ENCODE results near the gene ARHGAP26.

Gene ARHGAP26

DNA sequence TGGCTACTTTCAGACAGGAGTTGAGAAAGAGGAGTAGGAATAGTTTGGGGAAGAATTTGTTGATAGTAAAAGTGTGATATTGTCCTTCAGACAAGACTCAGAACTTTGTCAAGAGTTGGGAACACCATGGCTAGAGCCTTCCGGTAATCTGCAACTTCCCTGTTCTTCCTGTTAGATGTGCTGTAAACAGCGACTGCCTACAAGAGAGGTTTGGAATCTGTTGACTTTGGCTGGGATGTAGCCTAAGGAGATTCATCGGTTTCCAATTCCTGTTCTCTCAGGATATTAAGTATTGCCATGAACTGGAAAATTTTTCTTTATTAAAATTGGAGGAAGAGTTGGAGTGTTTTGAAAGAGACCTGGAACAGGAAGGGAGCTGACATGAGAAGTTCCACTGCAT is 43.9 kb downstream of the ARHGAP26 start:
- DNase-seq (ENCODE audit: low spot score) = no peak

- DNase-seq (ENCODE audit: low spot score) = no peak
Measured at GRCh38 chr5:142815469-142815868, 45.3 kb downstream of the ARHGAP26 start.

DNA sequence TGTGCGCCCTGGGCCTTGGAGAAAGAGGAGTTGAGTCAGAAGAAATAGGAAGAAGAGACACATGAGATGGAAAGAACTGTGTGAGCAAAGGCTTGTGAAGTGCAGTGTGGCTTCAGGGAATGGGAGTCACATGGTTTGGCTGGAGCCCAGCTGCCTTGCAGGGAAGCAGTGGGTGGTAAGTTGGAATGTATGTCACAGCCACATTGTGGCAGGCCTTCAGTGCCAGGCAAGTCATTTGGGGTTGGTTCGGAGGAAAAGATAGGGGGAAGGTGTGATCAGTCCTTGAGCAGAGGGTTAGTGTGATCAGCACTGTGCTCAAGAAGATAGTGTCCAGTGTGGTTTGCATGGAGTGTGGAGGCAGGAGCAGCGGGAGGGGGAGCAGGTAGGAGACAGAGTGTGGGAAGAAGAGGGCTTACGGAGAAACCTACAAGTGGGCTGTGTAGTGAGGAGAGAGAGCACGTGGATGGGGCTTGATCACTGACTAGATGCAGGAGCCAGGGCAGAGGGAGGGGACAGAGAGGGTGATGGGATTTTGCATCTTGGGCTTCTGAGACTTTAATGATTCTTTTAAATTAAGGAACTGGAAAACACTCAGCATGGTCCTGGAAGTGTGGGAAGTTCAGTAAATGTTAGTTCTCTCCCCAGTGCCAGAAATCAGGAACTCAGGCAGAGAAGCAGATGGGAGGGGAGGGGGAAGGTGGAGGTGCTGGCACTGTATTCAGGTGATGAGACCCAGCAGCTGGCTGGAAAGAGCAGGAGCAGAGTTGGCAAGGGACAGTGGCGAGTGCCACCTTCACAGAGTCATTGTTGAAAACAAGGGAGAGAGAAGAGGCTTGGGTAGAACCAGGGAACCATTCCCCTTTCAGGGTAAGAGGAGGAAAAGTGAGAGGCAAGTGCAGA is 46.6 kb downstream of the ARHGAP26 start:
- DNase-seq (ENCODE audit: low spot score) = no peak

DNA sequence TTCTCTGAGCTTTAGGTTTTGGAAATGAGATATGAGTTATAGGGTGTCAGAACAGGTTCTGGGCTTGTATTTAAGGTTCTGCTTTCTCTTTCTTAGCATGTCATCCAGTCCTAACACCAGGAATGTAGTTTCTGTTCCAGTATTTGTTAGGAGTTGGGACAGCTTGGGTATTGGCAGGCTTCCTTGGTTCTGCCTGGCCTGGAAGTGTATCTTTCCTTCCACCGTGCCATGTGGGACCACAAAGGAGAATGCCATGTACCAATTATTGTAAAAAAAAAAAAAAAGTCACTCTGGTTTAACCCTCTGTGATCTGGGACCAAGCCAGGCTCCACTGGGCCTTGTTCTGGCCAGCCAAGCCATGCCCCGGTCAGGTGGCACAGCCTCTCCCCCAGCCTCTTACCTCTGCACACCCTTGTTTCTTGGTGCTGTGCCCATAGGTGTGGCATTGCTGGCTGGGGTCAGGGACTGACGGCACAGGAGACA is 47.8 kb downstream of the ARHGAP26 start:
- DNase-seq (ENCODE audit: low spot score) = no peak

DNA sequence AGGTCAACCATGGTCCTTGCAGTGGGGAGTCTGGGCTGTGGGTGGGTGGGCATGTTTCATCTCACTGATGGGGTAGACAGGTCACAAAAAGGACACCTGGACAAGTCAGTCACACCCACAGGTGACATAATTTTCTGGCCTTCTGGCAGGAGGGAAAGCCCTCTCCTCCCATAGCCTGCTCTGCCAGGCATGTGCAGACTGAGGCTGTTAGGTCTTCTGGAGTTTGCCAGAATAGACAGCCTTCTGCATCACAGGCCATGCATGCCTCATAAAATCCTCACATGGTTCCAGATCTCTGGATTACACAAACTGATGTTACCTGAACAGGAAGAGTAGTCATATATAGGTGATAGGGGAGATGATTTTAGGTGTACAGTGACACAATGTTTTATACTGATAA is 49.1 kb downstream of the ARHGAP26 start:
- no peak for DNase-seq (ENCODE audit: low spot score)

- DNase-seq (ENCODE audit: low spot score) = no peak
Measured at GRCh38 chr5:142819825-142820224, 49.6 kb downstream of the ARHGAP26 start.

- DNase-seq (ENCODE audit: low spot score) = no peak
Measured at GRCh38 chr5:142820447-142820846, 50.3 kb downstream of the ARHGAP26 start.

DNA sequence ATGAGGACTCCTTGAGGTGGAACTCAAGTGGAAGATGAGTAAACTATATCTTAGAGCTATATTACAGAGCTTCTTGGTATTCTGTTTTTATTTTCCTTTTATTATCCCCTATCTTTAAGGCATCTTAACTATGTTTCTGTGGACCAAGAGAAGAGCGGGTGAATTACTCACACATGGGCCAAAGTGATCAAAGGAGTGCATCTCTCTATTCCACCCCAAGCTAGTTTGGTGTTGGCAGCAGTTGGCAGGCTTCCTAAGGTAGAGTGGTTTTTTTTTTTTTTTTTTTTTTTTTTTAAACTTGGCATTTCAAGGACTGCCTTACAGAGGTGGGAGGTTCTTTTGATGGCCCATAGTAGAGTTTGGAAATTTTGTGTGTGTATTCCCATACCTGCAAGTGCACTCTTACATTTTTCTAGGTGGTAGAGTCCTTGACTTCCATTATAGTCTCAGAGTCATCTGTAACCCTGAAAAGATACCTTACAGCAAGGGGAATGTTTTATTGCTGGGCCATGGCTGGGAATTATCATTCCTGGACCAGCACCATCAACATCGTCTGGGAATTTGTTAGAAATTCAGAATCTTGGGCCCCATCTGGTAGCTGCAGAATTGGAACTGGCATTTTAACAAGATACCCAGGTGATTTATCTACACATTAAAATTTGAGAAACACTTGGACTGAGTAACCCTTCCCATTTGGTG is 51.0 kb downstream of the ARHGAP26 start:
- DNase-seq (ENCODE audit: low spot score) = no peak

DNA sequence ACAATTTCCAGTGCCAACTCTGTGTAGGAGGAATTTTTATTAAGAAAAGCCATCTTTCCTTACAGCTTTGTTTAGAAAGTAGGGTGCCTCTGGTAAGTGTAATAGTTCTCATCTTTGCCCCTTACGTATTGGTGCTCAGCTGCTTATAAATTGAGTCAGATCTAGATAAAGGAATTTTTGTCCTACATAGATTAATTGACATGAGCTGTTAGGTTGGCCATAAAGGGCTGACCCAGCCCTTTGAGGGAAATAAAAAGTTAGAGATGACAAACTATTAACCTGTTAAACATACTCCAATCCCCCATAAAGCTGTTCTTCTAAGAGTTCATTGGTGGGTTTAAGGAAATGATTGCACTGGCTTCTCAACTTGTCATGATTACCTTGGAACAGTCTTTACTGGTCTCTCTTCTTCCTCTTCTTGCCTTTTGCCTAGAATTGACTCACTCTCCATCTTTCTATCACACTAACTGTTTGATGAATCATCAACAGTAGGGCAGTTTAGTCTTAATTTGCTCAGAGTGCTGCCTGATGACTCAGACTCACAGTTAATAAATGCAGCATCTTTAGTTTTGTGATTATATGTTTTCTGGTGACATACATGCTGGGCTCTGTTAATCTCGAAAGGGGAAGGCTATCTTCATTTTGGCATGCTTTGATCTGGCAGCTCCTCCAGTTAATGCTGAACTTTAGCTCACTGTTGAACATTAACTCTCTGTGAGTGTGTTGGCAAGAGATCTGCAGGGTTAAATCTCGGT is 51.7 kb downstream of the ARHGAP26 start:
- no peak for DNase-seq (ENCODE audit: low spot score)

DNA sequence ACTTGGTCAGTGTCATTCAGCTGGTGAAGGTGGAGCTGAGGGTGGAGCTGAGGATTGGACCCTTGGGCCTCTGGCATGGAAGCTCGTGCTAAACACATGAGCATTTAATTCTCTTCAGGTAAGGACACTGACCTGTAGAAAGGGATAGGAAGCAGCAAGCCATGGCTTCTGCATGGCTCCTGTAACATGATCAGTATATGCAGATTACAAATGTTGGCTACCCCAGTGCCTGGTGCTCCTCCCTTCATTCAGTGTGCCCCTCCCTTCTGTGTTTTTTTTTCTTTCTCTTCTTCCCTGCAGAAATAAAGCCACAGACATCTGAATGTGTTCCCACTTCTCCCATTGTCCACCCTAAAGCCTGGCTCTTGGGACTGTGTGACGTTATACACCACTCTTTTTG is 52.9 kb downstream of the ARHGAP26 start:
- DNase-seq (ENCODE audit: low spot score) = no peak

- no peak for DNase-seq (ENCODE audit: low spot score)
Measured at GRCh38 chr5:142823806-142824205, 53.6 kb downstream of the ARHGAP26 start.

GRCh38 chr5:142824391-142824790 is 54.2 kb downstream of the ARHGAP26 start:
- no peak for DNase-seq (ENCODE audit: low spot score)

- no peak for DNase-seq (ENCODE audit: low spot score)
Measured at GRCh38 chr5:142825378-142826089, 55.4 kb downstream of the ARHGAP26 start.

DNA sequence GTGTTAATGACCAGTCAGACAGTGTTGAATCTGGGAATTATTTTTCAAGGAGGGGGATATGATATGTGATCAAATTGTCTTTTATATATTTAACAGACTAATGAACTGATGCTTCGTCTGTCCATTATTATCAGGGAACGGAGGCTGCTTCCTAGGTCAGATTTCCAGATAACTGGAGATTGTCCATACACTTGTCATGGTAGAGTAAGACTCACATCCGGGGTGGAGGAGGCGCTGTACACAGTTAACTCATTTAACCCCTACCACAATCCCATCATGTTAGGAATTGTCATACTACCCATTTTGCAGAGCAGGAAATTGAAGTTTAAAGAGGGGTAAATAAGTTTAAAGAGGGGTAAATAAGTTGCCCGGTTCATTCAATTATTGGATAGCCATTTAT is 55.9 kb downstream of the ARHGAP26 start:
- DNase-seq (ENCODE audit: low spot score) = no peak

- DNase-seq (ENCODE audit: low spot score) = no peak
Measured at GRCh38 chr5:142826741-142827492, 56.7 kb downstream of the ARHGAP26 start.

DNA sequence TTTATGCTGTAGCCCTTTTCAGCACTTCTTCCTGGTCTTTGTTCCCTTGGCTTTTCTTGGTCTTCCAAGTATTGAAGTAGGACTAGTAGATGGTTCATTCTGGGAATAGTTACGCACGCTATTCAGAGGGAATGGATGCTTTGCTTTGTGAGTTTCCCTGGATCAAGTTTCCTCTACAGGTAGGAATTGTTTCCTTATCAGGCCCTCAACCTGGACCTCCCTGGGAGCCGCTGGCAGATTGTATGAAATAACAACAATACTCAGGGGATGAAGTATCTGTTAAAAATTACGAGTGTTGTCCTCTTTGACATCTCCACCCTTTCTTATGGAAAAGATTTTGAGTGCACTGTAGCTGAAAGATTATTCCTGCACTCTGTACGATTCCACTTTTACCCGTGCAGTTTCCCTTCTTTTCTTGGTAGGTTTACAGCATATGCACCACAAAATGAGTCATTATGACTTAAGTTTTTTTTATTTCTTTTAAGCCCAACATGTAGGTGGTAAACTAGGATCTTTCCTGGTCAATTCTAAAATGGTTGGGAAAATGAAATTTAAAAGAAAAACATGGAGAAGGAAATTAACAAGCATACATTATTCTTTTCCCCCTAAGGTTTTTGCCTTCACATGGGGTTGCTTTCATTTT is 57.9 kb downstream of the ARHGAP26 start:
- DNase-seq (ENCODE audit: low spot score) = no peak

DNA sequence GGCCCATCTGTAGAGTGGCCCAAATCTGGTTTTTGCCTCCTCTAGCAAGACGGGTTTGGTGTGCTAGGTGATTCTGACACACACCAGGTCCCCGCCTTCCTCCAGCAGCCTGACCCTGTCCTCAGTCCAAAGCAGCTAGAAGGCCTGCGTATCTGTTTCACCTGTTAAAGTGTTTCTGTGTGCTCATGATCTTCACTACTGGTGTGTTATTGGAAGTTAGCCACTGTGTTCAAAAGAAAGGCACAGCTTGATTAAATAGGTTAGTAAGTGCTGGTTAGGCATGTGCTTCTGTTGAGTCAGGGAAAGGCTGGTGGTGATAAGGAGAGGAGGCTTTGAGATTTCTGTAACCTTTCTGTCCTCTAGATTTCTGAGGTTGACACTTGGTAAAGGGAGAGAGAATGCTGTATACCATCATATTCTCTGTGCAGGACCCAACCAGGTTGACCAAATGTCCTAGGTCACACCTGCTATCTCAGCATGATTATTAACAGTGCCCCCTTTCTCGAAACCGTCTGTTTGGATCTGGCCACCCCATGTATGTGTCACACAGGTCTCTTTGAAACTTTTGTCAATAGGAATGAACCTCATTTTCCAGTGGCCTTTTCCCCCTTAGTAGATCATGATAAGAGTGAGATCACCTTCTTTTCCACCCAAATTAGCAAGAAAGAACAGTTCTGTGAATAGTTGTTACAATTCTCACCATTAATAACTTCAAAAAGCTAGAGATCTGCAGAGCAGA is 58.8 kb downstream of the ARHGAP26 start:
- no peak for DNase-seq (ENCODE audit: low spot score)

- no peak for DNase-seq (ENCODE audit: low spot score)
Measured at GRCh38 chr5:142829801-142830220, 59.6 kb downstream of the ARHGAP26 start.

GRCh38 chr5:142830241-142831008 is 60.2 kb downstream of the ARHGAP26 start:
- no peak for DNase-seq (ENCODE audit: low spot score)
